Psoas muscle (tissue), 8 donors: ENCODE results near the gene PUS3. TPM values are rescaled to one million over a fixed set of nuclear protein-coding genes. Genes with fewer than 3 reads are reported as not detected.

Source experiments
- ATAC-seq, 4 donors: fragments of 200-7000 bp; cut with Tn5 transposase; one replicate each; pipeline ENCODE4 v1.9.1; 2020; ENCODE audit warnings: moderate library complexity in 3 of 4, mild to moderate bottlenecking in 2 of 4
- DNase-seq, 2 donors: peaks; one replicate each; pipeline ENCODE4 v3.0.0-alpha.2; 2020
- H3K27ac ChIP-seq: fragments of 200-600 bp; one replicate; pipeline ENCODE4 v1.8.0; 2022
- H3K27me3 ChIP-seq, 3 donors: fragments of 200-600 bp in 1 of 3; one replicate each; pipeline versions ENCODE4 v1.6.1 to v1.8.0; 2013 to 2022; ENCODE audit warnings: low read length in 2 of 3, mild to moderate bottlenecking in 2 of 3, moderate library complexity in 1 of 3; ENCODE audit not compliant: insufficient read depth in 3 of 3
- H3K36me3 ChIP-seq, 2 donors: fragments of 200-600 bp in 1 of 2; one replicate each; pipeline versions ENCODE4 v1.6.1 to v1.8.0; 2013 to 2022; ENCODE audit warnings: low read depth in 1 of 2, mild to moderate bottlenecking in 1 of 2, moderate library complexity in 1 of 2; ENCODE audit not compliant: insufficient read depth in 1 of 2
- H3K4me1 ChIP-seq: fragments of 200-600 bp; one replicate; pipeline ENCODE4 v1.8.0; 2022
- H3K4me3 ChIP-seq: fragments of 200-600 bp; one replicate; pipeline ENCODE4 v1.8.0; 2022; ENCODE audit warnings: mild to moderate bottlenecking
- H3K9me3 ChIP-seq: fragments of 200-600 bp; one replicate; pipeline ENCODE4 v1.8.0; 2022
- WGBS, 3 donors: extraction: QIAGEN DNeasy Blood & Tissue Kit; methylation state at CpG; one replicate each; pipeline versions ENCODE4 v1.1.6 to v1.1.7; 2013; 5-methylcytosine and 5-hydroxymethylcytosine counted together
- intact Hi-C, 2 donors: fragments of 100-400 bp; cut with DNase I; formaldehyde crosslinking; loops; one replicate each; pipeline versions ENCODE4 v1.11.0 to v1.14.2; 2022
- polyA plus RNA-seq, 3 donors: library from polyadenylated mRNA; stranded (reverse); fragments of 200-250 nt; gene quantifications; one replicate each; pipeline ENCODE4 v1.2.3, GENCODE V29; 2013
- total RNA-seq, 4 donors: library from RNA; stranded (reverse); fragmentation: NEBNext Ultra II Directional in 2 of 4; extraction: Animal tissue kit (Norgen Biotek cat#: 25700) in 2 of 4; gene quantifications; one replicate each; pipeline versions ENCODE4 v1.2.1 to v1.2.4, GENCODE V29; 2021 to 2023
- TF ChIP-seq, protein P1 (sequence below): fragments of 200-600 bp; IDR thresholded peaks from one replicate; pipeline ENCODE4 v1.8.0; 2022; ENCODE audit warnings: antibody characterized with exemption
- donor health status: healthy with polysubstance abuse.
- donor health status: DM: no; HTN: no; CAD: no; lungs with moderate emphysema.
- donor health status: Bipolar disorder and iron deficiency.
- donor health status: healthy.
- donor health status: DM: yes; HTN: yes; CAD: no.
- donor health status: DM: no; HTN: no; CAD: no.
- donor health status: DM: no; HTN: no; CAD: no.
- donor health status: DM: yes; HTN: yes; CAD: no.

Gene PUS3
- total and polyA plus RNA-seq, 7 donors: 9.0 to 17.5 (median 16.1) TPM

DNA sequence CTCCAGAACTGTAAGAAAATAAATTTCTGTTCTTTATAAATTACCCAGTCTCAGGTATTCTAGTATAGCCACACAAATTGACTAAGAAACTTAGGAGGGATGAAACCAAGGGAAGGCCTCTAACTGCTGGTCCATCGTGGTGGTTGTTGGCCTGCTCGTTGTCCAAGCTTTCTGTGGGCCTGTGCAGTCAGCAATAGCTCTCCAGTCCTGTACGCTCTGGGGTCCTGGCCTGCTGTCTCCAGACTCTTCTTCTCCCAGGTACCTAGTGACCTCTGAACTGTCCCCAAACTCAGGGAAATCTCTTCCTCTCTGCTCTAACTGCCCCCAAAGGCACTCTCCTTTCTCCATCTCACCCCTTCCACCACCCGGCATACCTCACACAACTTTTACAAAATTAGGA is 37.1 kb upstream of the PUS3 start:
- DNase-seq (no peak), ATAC-seq (no peak)
- no peaks in the 10 kb centered on the region for H3K36me3 ChIP-seq
- no peaks in the 10 kb centered on the region for H3K4me1 ChIP-seq
- no peaks in the 10 kb centered on the region for H3K27me3 ChIP-seq
- H3K4me3 ChIP-seq: no peak overlapping the region
- H3K27ac ChIP-seq: no peak overlapping the region
- TF ChIP-seq, protein P1, sequence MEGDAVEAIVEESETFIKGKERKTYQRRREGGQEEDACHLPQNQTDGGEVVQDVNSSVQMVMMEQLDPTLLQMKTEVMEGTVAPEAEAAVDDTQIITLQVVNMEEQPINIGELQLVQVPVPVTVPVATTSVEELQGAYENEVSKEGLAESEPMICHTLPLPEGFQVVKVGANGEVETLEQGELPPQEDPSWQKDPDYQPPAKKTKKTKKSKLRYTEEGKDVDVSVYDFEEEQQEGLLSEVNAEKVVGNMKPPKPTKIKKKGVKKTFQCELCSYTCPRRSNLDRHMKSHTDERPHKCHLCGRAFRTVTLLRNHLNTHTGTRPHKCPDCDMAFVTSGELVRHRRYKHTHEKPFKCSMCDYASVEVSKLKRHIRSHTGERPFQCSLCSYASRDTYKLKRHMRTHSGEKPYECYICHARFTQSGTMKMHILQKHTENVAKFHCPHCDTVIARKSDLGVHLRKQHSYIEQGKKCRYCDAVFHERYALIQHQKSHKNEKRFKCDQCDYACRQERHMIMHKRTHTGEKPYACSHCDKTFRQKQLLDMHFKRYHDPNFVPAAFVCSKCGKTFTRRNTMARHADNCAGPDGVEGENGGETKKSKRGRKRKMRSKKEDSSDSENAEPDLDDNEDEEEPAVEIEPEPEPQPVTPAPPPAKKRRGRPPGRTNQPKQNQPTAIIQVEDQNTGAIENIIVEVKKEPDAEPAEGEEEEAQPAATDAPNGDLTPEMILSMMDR: no peak
- intact Hi-C loops: loop anchor here (5.0 to 10.0 kb wide), 3 partner anchors 125 to 252 kb away; partner anchors contain the start of gene CDON (in 1 of the 2)
- H3K9me3 ChIP-seq: no peaks in the 10 kb centered on the region
- WGBS, 3 donors: 97 to 98% (median 98%) methylated on average over 4 of the region's 4 CpGs

DNA sequence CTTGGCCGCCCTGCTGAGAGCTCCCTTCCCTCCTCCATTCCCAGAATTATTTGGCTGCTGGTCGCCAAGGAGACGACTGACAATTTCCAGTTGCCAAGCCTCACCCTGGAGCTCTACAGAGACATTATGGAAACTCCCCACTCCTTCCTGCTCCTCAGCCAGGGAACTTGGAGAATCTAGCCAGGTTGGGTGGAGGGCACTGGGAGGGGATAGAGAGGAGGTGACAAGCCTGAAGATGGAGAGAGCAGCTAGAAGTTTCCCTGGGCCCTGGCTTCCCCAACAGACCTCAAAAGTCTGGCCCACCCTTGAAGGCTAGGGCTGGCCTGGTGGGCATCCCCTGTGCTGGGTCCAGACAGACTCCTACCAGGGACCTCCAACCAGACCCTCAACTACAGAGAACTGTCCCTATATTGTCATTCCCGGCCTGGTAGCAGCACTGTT is 36.1 kb upstream of the PUS3 start:
- 31 to 45% (median 37%) methylated on average over 4 of the region's 4 CpGs for WGBS, 3 donors

DNA sequence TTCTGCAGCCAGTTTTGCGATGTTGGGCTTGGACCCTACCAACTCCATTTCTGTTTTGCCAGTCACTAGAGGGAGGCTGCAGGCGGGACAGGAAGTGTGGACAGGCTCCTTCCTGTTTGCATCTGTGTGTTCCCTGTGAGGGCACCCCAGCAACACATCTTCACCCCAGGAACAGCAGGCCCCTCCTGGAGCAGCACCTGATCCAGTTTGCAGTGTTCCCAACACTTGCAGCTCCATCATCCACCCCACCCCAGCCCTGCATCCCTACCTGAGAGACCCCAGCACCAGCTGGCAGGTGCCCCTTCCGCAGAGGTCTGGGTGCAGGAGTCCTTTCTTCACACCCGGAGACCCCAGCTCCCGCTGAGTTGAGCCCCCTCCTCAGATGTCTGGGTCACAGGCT is 35.4 kb upstream of the PUS3 start:
- Histone ChIP-seq H3K9me3 (no peaks in the 10 kb centered on the region), H3K36me3 (no peaks in the 10 kb centered on the region), H3K27me3 (no peaks in the 10 kb centered on the region), H3K4me3 (no peak overlapping the region), H3K4me1 (no peaks in the 10 kb centered on the region), H3K27ac (no peak overlapping the region)
- TF ChIP-seq, protein P1: no peak
- ATAC-seq (no peak), DNase-seq (no peak)
- intact Hi-C loops: no loop called here
- WGBS, 3 donors: 88 to 95% (median 91%) methylated on average over 5 of the region's 5 CpGs

More for the DNA sequence above, 36.1 kb upstream of the PUS3 start:
- intact Hi-C loops: no loop called here
- TF ChIP-seq, protein P1: no peak
- no peaks in the 10 kb centered on the region for H3K9me3 ChIP-seq
- no peaks in the 10 kb centered on the region for H3K27me3 ChIP-seq
- no peak for DNase-seq
- no peaks in the 10 kb centered on the region for H3K4me1 ChIP-seq
- H3K27ac ChIP-seq: no peak overlapping the region
- H3K4me3 ChIP-seq: no peak overlapping the region
- ATAC-seq: no peak
- H3K36me3 ChIP-seq: no peaks in the 10 kb centered on the region

DNA sequence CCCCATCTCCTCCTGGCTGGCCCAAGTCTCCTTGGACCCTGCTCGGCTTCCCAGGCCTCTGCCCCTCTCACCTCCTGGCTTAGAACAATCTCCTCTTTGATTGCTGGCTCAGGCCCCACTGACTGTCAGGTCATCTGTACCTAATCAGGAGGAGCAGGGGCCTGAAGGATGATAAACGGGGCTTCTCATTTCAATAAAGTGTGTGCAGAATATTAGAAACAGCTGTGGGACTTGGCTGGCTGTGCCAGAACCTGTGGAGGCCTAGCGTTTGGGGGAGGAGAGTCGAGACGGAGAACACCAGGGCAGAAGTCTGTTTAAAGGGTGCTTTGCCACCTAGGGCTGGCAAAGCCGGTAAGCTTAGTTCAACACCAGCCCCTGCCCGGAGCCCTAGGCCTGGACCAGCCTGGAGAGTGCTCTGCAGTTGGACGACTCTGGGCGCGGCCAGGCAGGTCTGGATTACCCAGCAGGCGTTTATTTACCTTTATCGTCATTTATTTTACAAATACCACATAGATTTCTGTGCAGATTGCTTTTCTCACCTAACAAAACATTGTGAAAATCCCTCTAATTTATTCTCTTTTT is 32.7 kb upstream of the PUS3 start:
- Histone ChIP-seq H3K4me1 (no peaks in the 10 kb centered on the region), H3K27ac (no peak overlapping the region), H3K9me3 (no peaks in the 10 kb centered on the region), H3K27me3 (no peaks in the 10 kb centered on the region), H3K4me3 (no peak overlapping the region), H3K36me3 (no peaks in the 10 kb centered on the region)
- intact Hi-C loops: no loop called here
- TF ChIP-seq, protein P1: no peak
- DNase-seq (no peak), ATAC-seq (no peak)
- WGBS, 3 donors: 58 to 60% (median 60%) methylated on average over 12 of the region's 12 CpGs

DNA sequence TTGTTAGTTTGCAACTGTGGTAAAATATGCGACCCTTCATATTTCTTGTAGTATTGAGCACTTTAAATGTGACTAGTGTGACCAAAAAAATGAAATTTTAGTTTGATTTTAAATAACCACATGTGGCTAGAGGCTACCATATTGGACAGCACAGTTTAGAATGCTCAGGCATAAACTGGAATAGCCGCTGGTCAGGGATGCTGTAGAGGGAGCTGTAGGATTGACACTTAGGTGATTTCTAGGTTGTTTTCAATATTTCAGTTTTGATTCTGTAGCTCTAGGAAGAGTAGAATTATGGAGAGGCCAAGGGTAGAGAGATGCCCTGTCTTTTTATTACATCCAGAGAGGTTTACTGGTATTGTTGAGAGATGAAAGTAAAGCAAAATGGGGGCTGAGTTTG is 32.0 kb upstream of the PUS3 start:
- WGBS, 3 donors: 98 to 100% (median 99%) methylated on average over 2 of the region's 2 CpGs
- Histone ChIP-seq H3K4me1 (no peaks in the 10 kb centered on the region), H3K36me3 (no peaks in the 10 kb centered on the region), H3K27me3 (no peaks in the 10 kb centered on the region), H3K27ac (no peak overlapping the region), H3K9me3 (no peaks in the 10 kb centered on the region), H3K4me3 (no peak overlapping the region)
- intact Hi-C loops: no loop called here
- no peak for DNase-seq
- no peak for ATAC-seq
- TF ChIP-seq, protein P1: no peak
